Caco-2 (cell line): ENCODE measurements around the gene ARHGAP18. TPM values are rescaled to one million over a fixed set of nuclear protein-coding genes. Genes with fewer than 3 reads are reported as not detected.

ENCODE experiments used
- BruUV-seq: library from RNA; stranded (reverse); fragments of 400-500 nt; replicated peaks from 2 replicates; lab custom pipeline; 2021; lab: Mats Ljungman, UMichigan
- CTCF ChIA-PET: fragments of 300-600 bp; sonication (Branson Sonifier 250); formaldehyde crosslinking; loops from one replicate; lab custom pipeline; 2022; ENCODE audit warnings: antibody characterized with exemption; lab: Charles Lee
- POLR2A ChIA-PET: fragments of 300-600 bp; sonication (Branson Sonifier 250); formaldehyde crosslinking; loops from one replicate; lab custom pipeline; 2022; ENCODE audit warnings: antibody characterized with exemption; lab: Charles Lee
- DNase-seq, 2 experiments: peaks; one replicate each; pipeline versions ENCODE4 v3.0.0 to v3.0.0-alpha.2; 2020 to 2022
- H3K27me3 ChIP-seq: replicated peaks from 2 replicates; pipeline ENCODE4 v1.6.0; 2011; ENCODE audit warnings: low read length; ENCODE audit not compliant: control insufficient read depth, insufficient read depth
- H3K36me3 ChIP-seq: 2 replicates; pipeline ENCODE4 v1.5.1; 2011; ENCODE audit warnings: low read length; ENCODE audit not compliant: control insufficient read depth, insufficient read depth
- H3K4me1 ChIP-seq: fragments of 250-450 bp; sonication (Bioruptor Pico); 2 replicates; pipeline ENCODE4 v1.5.1; 2020; ENCODE audit warnings: mild to moderate bottlenecking
- H3K4me3 ChIP-seq: 2 replicates; pipeline ENCODE4 v1.5.1; 2011; ENCODE audit warnings: low read depth, mild to moderate bottlenecking, control low read depth, low read length
- H3K9me3 ChIP-seq: fragments of 250-450 bp; sonication (Bioruptor Pico); 2 replicates; pipeline ENCODE4 v1.5.1; 2020; ENCODE audit warnings: mild to moderate bottlenecking, moderate library complexity
- H3K27ac Mint-ChIP-seq: one replicate; pipeline ENCODE4 v1.8.0; 2022; ENCODE audit warnings: mixed read lengths; ENCODE audit not compliant: unreplicated experiment
- H3K27me3 Mint-ChIP-seq: one replicate; pipeline ENCODE4 v1.8.0; 2022; ENCODE audit warnings: mixed read lengths; ENCODE audit not compliant: insufficient read depth, unreplicated experiment
- H3K36me3 Mint-ChIP-seq: one replicate; pipeline ENCODE4 v1.8.0; 2022; ENCODE audit warnings: mild to moderate bottlenecking, mixed read lengths; ENCODE audit not compliant: insufficient read depth, unreplicated experiment
- H3K4me1 Mint-ChIP-seq: one replicate; pipeline ENCODE4 v1.8.0; 2022; ENCODE audit warnings: low read depth, mixed read lengths; ENCODE audit not compliant: unreplicated experiment
- H3K4me3 Mint-ChIP-seq: one replicate; pipeline ENCODE4 v1.8.0; 2022; ENCODE audit warnings: mild to moderate bottlenecking, moderate library complexity, mixed read lengths; ENCODE audit not compliant: unreplicated experiment
- H3K9me3 Mint-ChIP-seq: one replicate; pipeline ENCODE4 v1.8.0; 2022; ENCODE audit warnings: mixed read lengths; ENCODE audit not compliant: unreplicated experiment
- CTCF ChIP-seq, 2 experiments: fragments of 200-600 bp in 1 of 2; IDR thresholded peaks; 1 replicate in 1 of 2; 2 replicates in 1 of 2; pipeline versions ENCODE4 v1.5.1 to v1.8.0; 2011 to 2022; ENCODE audit warnings: antibody characterized with exemption in 1 of 2, control low read depth in 1 of 2, inconsistent platforms in 1 of 2, low read depth in 1 of 2, low read length in 1 of 2, mild to moderate bottlenecking in 1 of 2, moderate library complexity in 1 of 2; ENCODE audit not compliant: insufficient read depth in 1 of 2, severe bottlenecking in 1 of 2, unreplicated experiment in 1 of 2
- intact Hi-C: fragments of 100-400 bp; cut with micrococcal nuclease; formaldehyde crosslinking; loops from one replicate; pipeline ENCODE4 v1.10.0; 2022; ENCODE audit not compliant: unreplicated experiment
- total RNA-seq: library from RNA; stranded (reverse); gene quantifications from 2 replicates; pipeline ENCODE4 v1.2.3, GENCODE V29; 2022

ARHGAP18 gene
- total RNA-seq, 1 experiment from 2014 or later = 15.0 TPM

- Histone ChIP-seq H3K36me3 (no peaks in the 10 kb centered on the region; the same call in 1 of the 2 replicates), H3K27me3 (no peaks in the 10 kb centered on the region), H3K4me3 (peak overlapping the region; percentile 68), H3K9me3 (no peaks in the 10 kb centered on the region), H3K4me1 (peaks cover 13% of the 10 kb centered on the region)
- Mint-ChIP-seq H3K36me3 (no peaks in the 10 kb centered on the region), H3K27ac (peak overlapping the region; percentile 84), H3K4me3 (peak overlapping the region; percentile 84), H3K4me1 (peaks cover 29% of the 10 kb centered on the region), H3K27me3 (no peaks in the 10 kb centered on the region), H3K9me3 (no peaks in the 10 kb centered on the region)
- intact Hi-C loops = no loop called here
- peak in 1 of 2 experiments; percentile 10 for DNase-seq
- BruUV-seq = TSS peak; percentile 70
- ChIA-PET CTCF (interaction anchor here (0.6 to 2.2 kb wide), 6 partner anchors 14 to 112 kb away, joined by 3 to 15 read pairs (median 3); no protein-coding TSS in a partner anchor), POLR2A (interaction anchor here (0.6 to 1.4 kb wide), 11 partner anchors 9 to 258 kb away, joined by 3 to 5 read pairs (median 3); no protein-coding TSS in a partner anchor)
- TF ChIP-seq CTCF (IDR thresholded peaks at IDR 0.05; ENCODE audit: insufficient read depth in 1 of 2, low read depth in 1 of 2, low read length in 1 of 2, severe bottlenecking in 1 of 2, unreplicated experiment in 1 of 2) = no peak
Observed at GRCh38 chr6:129709196-129709768, 695 bp downstream of the ARHGAP18 start.

- H3K9me3 Mint-ChIP-seq = no peaks in the 10 kb centered on the region
- no peak for TF ChIP-seq CTCF (IDR thresholded peaks at IDR 0.05; ENCODE audit: insufficient read depth in 1 of 2, low read depth in 1 of 2, low read length in 1 of 2, severe bottlenecking in 1 of 2, unreplicated experiment in 1 of 2)
- peak overlapping the region; percentile 84 for H3K27ac Mint-ChIP-seq
- peak overlapping the region; percentile 68 for H3K4me3 ChIP-seq
- POLR2A ChIA-PET = no interaction called here
- peaks cover 13% of the 10 kb centered on the region for H3K4me1 ChIP-seq
- H3K27me3 Mint-ChIP-seq = no peaks in the 10 kb centered on the region
- no peaks in the 10 kb centered on the region; the same call in 1 of the 2 replicates for H3K36me3 ChIP-seq
- CTCF ChIA-PET = interaction anchor here (2.2 kb wide), 1 partner anchor 22 kb away, joined by 15 read pairs; no protein-coding TSS in a partner anchor
- no peaks in the 10 kb centered on the region for H3K27me3 ChIP-seq
- no peak for DNase-seq
- no TSS peak for BruUV-seq
- H3K9me3 ChIP-seq = no peaks in the 10 kb centered on the region
- H3K4me3 Mint-ChIP-seq = peak overlapping the region; percentile 84
- intact Hi-C loops = no loop called here
- peaks cover 29% of the 10 kb centered on the region for H3K4me1 Mint-ChIP-seq
- H3K36me3 Mint-ChIP-seq = no peaks in the 10 kb centered on the region
Observed at GRCh38 chr6:129708496-129709195, 1.3 kb downstream of the ARHGAP18 start.

GRCh38 chr6:129707882-129708495 is 2.0 kb downstream of the ARHGAP18 start:
- no peak for TF ChIP-seq CTCF (IDR thresholded peaks at IDR 0.05; ENCODE audit: insufficient read depth in 1 of 2, low read depth in 1 of 2, low read length in 1 of 2, severe bottlenecking in 1 of 2, unreplicated experiment in 1 of 2)
- BruUV-seq = no TSS peak
- H3K9me3 ChIP-seq = no peaks in the 10 kb centered on the region
- peaks cover 29% of the 10 kb centered on the region for H3K4me1 Mint-ChIP-seq
- H3K4me1 ChIP-seq = peaks cover 13% of the 10 kb centered on the region
- H3K27me3 ChIP-seq = no peaks in the 10 kb centered on the region
- H3K4me3 Mint-ChIP-seq = peak overlapping the region; percentile 84
- CTCF ChIA-PET = no interaction called here
- DNase-seq = no peak
- POLR2A ChIA-PET = no interaction called here
- no peaks in the 10 kb centered on the region for H3K9me3 Mint-ChIP-seq
- H3K27ac Mint-ChIP-seq = no peak overlapping the region
- intact Hi-C loops = no loop called here
- peak overlapping the region; percentile 68 for H3K4me3 ChIP-seq
- H3K27me3 Mint-ChIP-seq = no peaks in the 10 kb centered on the region
- H3K36me3 Mint-ChIP-seq = no peaks in the 10 kb centered on the region
- no peaks in the 10 kb centered on the region; the same call in 1 of the 2 replicates for H3K36me3 ChIP-seq
